ENCODE measurements around the gene TMEM40. TPM values are rescaled to one million over a fixed set of nuclear protein-coding genes. Genes with fewer than 3 reads are reported as not detected.
"Not testable (repeated sequence)": the region's sequence is repeated elsewhere in the genome, so short reads cannot be mapped to it uniquely, and the experiment has no call there.

TMEM40 gene
- 1 to 10 TPM; 1.1 to 2.0 (median 1.9) TPM for polyA plus RNA-seq (ENCODE audit: insufficient read length in 3 of 3)

GRCh38 chr3:12759097-12759679, at the start of gene TMEM40:
Gene TMEM40 (minus strand): TSS chr3:12759259. CDS start chr3:12749832, 9,427 bp downstream.
- DNase-seq (ENCODE audit: low read depth in 3 of 3, low spot score in 2 of 3), result no peak

GRCh38 chr3:12808587-12808986, 49.5 kb upstream of the TMEM40 start:
- DNase-seq (ENCODE audit: low read depth in 3 of 3, low spot score in 2 of 3), result no peak

- DNase-seq (ENCODE audit: low read depth in 3 of 3, low spot score in 2 of 3), result no peak
Observed at GRCh38 chr3:12807601-12808359, 48.7 kb upstream of the TMEM40 start.

GRCh38 chr3:12807066-12807465, 48.0 kb upstream of the TMEM40 start:
- DNase-seq (ENCODE audit: low read depth in 3 of 3, low spot score in 2 of 3), result no peak

GRCh38 chr3:12803371-12803770, 44.3 kb upstream of the TMEM40 start:
- DNase-seq (ENCODE audit: low read depth in 3 of 3, low spot score in 2 of 3), result no peak

GRCh38 chr3:12799525-12800440, 40.7 kb upstream of the TMEM40 start:
- DNase-seq (ENCODE audit: low read depth in 3 of 3, low spot score in 2 of 3), result no peak

GRCh38 chr3:12798559-12799179, 39.6 kb upstream of the TMEM40 start:
- no peak for DNase-seq (ENCODE audit: low read depth in 3 of 3, low spot score in 2 of 3)

GRCh38 chr3:12797892-12798558, 39.0 kb upstream of the TMEM40 start:
- DNase-seq (ENCODE audit: low read depth in 3 of 3, low spot score in 2 of 3), result no peak

GRCh38 chr3:12797124-12797891, 38.2 kb upstream of the TMEM40 start:
- no peak for DNase-seq (ENCODE audit: low read depth in 3 of 3, low spot score in 2 of 3)

GRCh38 chr3:12796171-12797123, 37.4 kb upstream of the TMEM40 start, which contains the start of gene CAND2:
Gene CAND2 (plus strand): TSS chr3:12796680. CDS start chr3:12796721, 41 bp downstream.
- DNase-seq (ENCODE audit: low read depth in 3 of 3, low spot score in 2 of 3), result no peak

- DNase-seq (ENCODE audit: low read depth in 3 of 3, low spot score in 2 of 3), result no peak
Observed at GRCh38 chr3:12793701-12794100, 34.6 kb upstream of the TMEM40 start.

- DNase-seq (ENCODE audit: low read depth in 3 of 3, low spot score in 2 of 3), result no peak
Observed at GRCh38 chr3:12791430-12791829, 32.4 kb upstream of the TMEM40 start.

- not testable (repeated sequence) for DNase-seq (ENCODE audit: low read depth in 3 of 3, low spot score in 2 of 3)
Observed at GRCh38 chr3:12787967-12788690, 29.1 kb upstream of the TMEM40 start.

- not testable (repeated sequence) for DNase-seq (ENCODE audit: low read depth in 3 of 3, low spot score in 2 of 3)
Observed at GRCh38 chr3:12787346-12787745, 28.3 kb upstream of the TMEM40 start.

- no peak for DNase-seq (ENCODE audit: low read depth in 3 of 3, low spot score in 2 of 3)
Observed at GRCh38 chr3:12785096-12785495, 26.0 kb upstream of the TMEM40 start.

GRCh38 chr3:12782172-12782815, 23.2 kb upstream of the TMEM40 start:
- DNase-seq (ENCODE audit: low read depth in 3 of 3, low spot score in 2 of 3), result no peak

GRCh38 chr3:12780751-12781150, 21.7 kb upstream of the TMEM40 start:
- DNase-seq (ENCODE audit: low read depth in 3 of 3, low spot score in 2 of 3), result no peak
